NT2/D1 (cell line): Measurements from ENCODE around the gene SH3BP4.
"Not testable (repeated sequence)": the region's sequence is repeated elsewhere in the genome, so short reads cannot be mapped to it uniquely, and the experiment has no call there.

Source experiments
- SUZ12 ChIP-seq: IDR thresholded peaks from 2 replicates; pipeline ENCODE4 v1.6.1; 2011; ENCODE audit not compliant: insufficient read length, insufficient read depth; ENCODE audit errors: extremely low read depth
- YY1 ChIP-seq: IDR thresholded peaks from 2 replicates; pipeline ENCODE4 v1.6.1; 2011; ENCODE audit not compliant: insufficient read length, insufficient read depth
- ZNF274 ChIP-seq: IDR thresholded peaks from 2 replicates; pipeline ENCODE4 v1.6.1; 2011; ENCODE audit warnings: mild to moderate bottlenecking, low read depth, low read length

- not testable (repeated sequence) for TF ChIP-seq YY1, ZNF274, SUZ12
These were observed 68.3 kb downstream of the SH3BP4 start for GRCh38 chr2:235020141-235020540.
